Fibroblast of skin of left biceps (primary cell): ENCODE results near the gene YPEL2.

Experiments
- DNase-seq, 2 experiments: peaks; one replicate each; pipeline ENCODE4 v3.0.0-alpha.2; 2013; ENCODE audit warnings: low read depth in 2 of 2

The YPEL2 gene

GRCh38 chr17:59356543-59357218 lies 25.2 kb downstream of the YPEL2 start:
- DNase-seq: no peak

- DNase-seq: no peak
Observed at GRCh38 chr17:59357219-59357697, 25.8 kb downstream of the YPEL2 start.

GRCh38 chr17:59357929-59358328 lies 26.5 kb downstream of the YPEL2 start:
- no peak for DNase-seq

GRCh38 chr17:59361386-59361785 lies 29.9 kb downstream of the YPEL2 start:
- peak; percentile 84 to 86 for DNase-seq

- peak; percentile 73 to 74 for DNase-seq
Observed at GRCh38 chr17:59361916-59362810, 30.7 kb downstream of the YPEL2 start.

GRCh38 chr17:59362811-59363205 lies 31.4 kb downstream of the YPEL2 start:
- DNase-seq: no peak

- no peak for DNase-seq
Observed at GRCh38 chr17:59365383-59365981, 34.0 kb downstream of the YPEL2 start.

GRCh38 chr17:59366040-59366757 lies 34.7 kb downstream of the YPEL2 start:
- no peak for DNase-seq

GRCh38 chr17:59366773-59367656 lies 35.6 kb downstream of the YPEL2 start:
- no peak for DNase-seq

GRCh38 chr17:59367657-59368045 lies 36.2 kb downstream of the YPEL2 start:
- DNase-seq: no peak

GRCh38 chr17:59368218-59368857 lies 36.9 kb downstream of the YPEL2 start:
- no peak for DNase-seq

GRCh38 chr17:59369031-59369975 lies 37.8 kb downstream of the YPEL2 start:
- peak in 1 of 2 experiments; percentile 36 for DNase-seq

- DNase-seq: no peak
Observed at GRCh38 chr17:59370593-59371299, 39.3 kb downstream of the YPEL2 start.

GRCh38 chr17:59371416-59372100 lies 40.1 kb downstream of the YPEL2 start:
- DNase-seq: no peak

GRCh38 chr17:59372138-59372751 lies 40.8 kb downstream of the YPEL2 start:
- DNase-seq: peak in 1 of 2 experiments; percentile 20

GRCh38 chr17:59373882-59374495 lies 42.5 kb downstream of the YPEL2 start:
- peak; percentile 66 to 69 for DNase-seq

- DNase-seq: no peak
Observed at GRCh38 chr17:59374612-59375011, 43.2 kb downstream of the YPEL2 start.
